Measurements from ENCODE around the gene SF3B4.
"Not testable (repeated sequence)": the region's sequence is repeated elsewhere in the genome, so short reads cannot be mapped to it uniquely, and the experiment has no call there.

Gene SF3B4

GRCh38 chr1:149949911-149950310 lies 22.3 kb upstream of the SF3B4 start:
- no peak overlapping the region for H3K9ac ChIP-seq (ENCODE audit: low read depth, low read length)
- no peak overlapping the region for H3K27ac ChIP-seq (ENCODE audit: low read length)
- H3K36me3 ChIP-seq (ENCODE audit: insufficient read depth, low read depth, low read length) = peaks cover 49% of the 10 kb centered on the region
- H3K4me1 ChIP-seq (ENCODE audit: insufficient read depth, low read length) = no peaks in the 10 kb centered on the region
- H3K4me3 ChIP-seq (ENCODE audit: low read length) = no peak overlapping the region
- H3K9me3 ChIP-seq (ENCODE audit: insufficient read depth, low read depth, low read length) = no peaks in the 10 kb centered on the region
- no peaks in the 10 kb centered on the region for H3K27me3 ChIP-seq (ENCODE audit: insufficient read depth, low read length)

- Histone ChIP-seq H3K9ac (ENCODE audit: low read depth, low read length) (no peak overlapping the region), H3K27ac (ENCODE audit: low read length) (no peak overlapping the region), H3K27me3 (ENCODE audit: insufficient read depth, low read length) (no peaks in the 10 kb centered on the region)
Measured at GRCh38 chr1:149945206-149945605, 17.6 kb upstream of the SF3B4 start.

GRCh38 chr1:149942885-149943284 lies 15.3 kb upstream of the SF3B4 start:
- Histone ChIP-seq H3K36me3 (ENCODE audit: insufficient read depth, low read depth, low read length) (peaks cover 35% of the 10 kb centered on the region), H3K27ac (ENCODE audit: low read length) (no peak overlapping the region), H3K9ac (ENCODE audit: low read depth, low read length) (no peak overlapping the region), H3K4me3 (ENCODE audit: low read length) (no peak overlapping the region), H3K27me3 (ENCODE audit: insufficient read depth, low read length) (no peaks in the 10 kb centered on the region), H3K4me1 (ENCODE audit: insufficient read depth, low read length) (peaks cover 11% of the 10 kb centered on the region), H3K9me3 (ENCODE audit: insufficient read depth, low read depth, low read length) (no peaks in the 10 kb centered on the region)

More at GRCh38 chr1:149945206-149945605, 17.6 kb upstream of the SF3B4 start:
- Histone ChIP-seq H3K4me3 (ENCODE audit: low read length) (no peak overlapping the region), H3K4me1 (ENCODE audit: insufficient read depth, low read length) (peaks cover 7% of the 10 kb centered on the region), H3K9me3 (ENCODE audit: insufficient read depth, low read depth, low read length) (no peaks in the 10 kb centered on the region), H3K36me3 (ENCODE audit: insufficient read depth, low read depth, low read length) (peaks cover 58% of the 10 kb centered on the region)

GRCh38 chr1:149942207-149942606 lies 14.6 kb upstream of the SF3B4 start:
- Histone ChIP-seq H3K27ac (ENCODE audit: low read length) (no peak overlapping the region), H3K9ac (ENCODE audit: low read depth, low read length) (no peak overlapping the region), H3K36me3 (ENCODE audit: insufficient read depth, low read depth, low read length) (peaks cover 28% of the 10 kb centered on the region), H3K4me3 (ENCODE audit: low read length) (no peak overlapping the region), H3K9me3 (ENCODE audit: insufficient read depth, low read depth, low read length) (no peaks in the 10 kb centered on the region), H3K4me1 (ENCODE audit: insufficient read depth, low read length) (peaks cover 13% of the 10 kb centered on the region), H3K27me3 (ENCODE audit: insufficient read depth, low read length) (no peaks in the 10 kb centered on the region)

GRCh38 chr1:149940427-149940826 lies 12.8 kb upstream of the SF3B4 start:
- Histone ChIP-seq H3K9me3 (ENCODE audit: insufficient read depth, low read depth, low read length) (no peaks in the 10 kb centered on the region), H3K9ac (ENCODE audit: low read depth, low read length) (0 out of 2 replicates have a peak overlapping the region, but pooled peaks have one; percentile 20), H3K27ac (ENCODE audit: low read length) (no peak overlapping the region), H3K27me3 (ENCODE audit: insufficient read depth, low read length) (no peaks in the 10 kb centered on the region), H3K4me1 (ENCODE audit: insufficient read depth, low read length) (peaks cover 26% of the 10 kb centered on the region), H3K4me3 (ENCODE audit: low read length) (no peak overlapping the region), H3K36me3 (ENCODE audit: insufficient read depth, low read depth, low read length) (peaks cover 21% of the 10 kb centered on the region)

- H3K36me3 ChIP-seq (ENCODE audit: insufficient read depth, low read depth, low read length); H3K27me3 ChIP-seq (ENCODE audit: insufficient read depth, low read length); H3K9me3 ChIP-seq (ENCODE audit: insufficient read depth, low read depth, low read length); H3K27ac ChIP-seq (ENCODE audit: low read length): not testable (repeated sequence)
- Histone ChIP-seq H3K4me1 (ENCODE audit: insufficient read depth, low read length) (peaks cover 26% of the 10 kb centered on the region), H3K4me3 (ENCODE audit: low read length) (peak overlapping the region; percentile 52; the same call in 1 of the 2 replicates), H3K9ac (ENCODE audit: low read depth, low read length) (peak overlapping the region; percentile 40; the same call in 1 of the 2 replicates)
Measured at GRCh38 chr1:149938668-149939003, 11.0 kb upstream of the SF3B4 start.

- Histone ChIP-seq H3K36me3 (ENCODE audit: insufficient read depth, low read depth, low read length) (no peaks in the 10 kb centered on the region), H3K27ac (ENCODE audit: low read length) (no peak overlapping the region), H3K4me1 (ENCODE audit: insufficient read depth, low read length) (peaks cover 26% of the 10 kb centered on the region), H3K9me3 (ENCODE audit: insufficient read depth, low read depth, low read length) (no peaks in the 10 kb centered on the region), H3K27me3 (ENCODE audit: insufficient read depth, low read length) (no peaks in the 10 kb centered on the region), H3K9ac (ENCODE audit: low read depth, low read length) (no peak overlapping the region; the same call in 1 of the 2 replicates), H3K4me3 (ENCODE audit: low read length) (peak overlapping the region; percentile 78; the same call in 1 of the 2 replicates)
Measured at GRCh38 chr1:149937759-149938158, 10.2 kb upstream of the SF3B4 start.

GRCh38 chr1:149936992-149937705 lies 9.5 kb upstream of the SF3B4 start:
- Histone ChIP-seq H3K4me1 (ENCODE audit: insufficient read depth, low read length) (peaks cover 26% of the 10 kb centered on the region), H3K4me3 (ENCODE audit: low read length) (peak overlapping the region; percentile 78), H3K36me3 (ENCODE audit: insufficient read depth, low read depth, low read length) (no peaks in the 10 kb centered on the region), H3K9me3 (ENCODE audit: insufficient read depth, low read depth, low read length) (no peaks in the 10 kb centered on the region), H3K27ac (ENCODE audit: low read length) (no peak overlapping the region), H3K27me3 (ENCODE audit: insufficient read depth, low read length) (no peaks in the 10 kb centered on the region), H3K9ac (ENCODE audit: low read depth, low read length) (peak overlapping the region; percentile 63; the same call in 1 of the 2 replicates)

- H3K27me3 ChIP-seq (ENCODE audit: insufficient read depth, low read length) = no peaks in the 10 kb centered on the region
- H3K9ac ChIP-seq (ENCODE audit: low read depth, low read length) = peak within 1 kb of the TSS; percentile 63; the same call in 1 of the 2 replicates
- H3K36me3 ChIP-seq (ENCODE audit: insufficient read depth, low read depth, low read length) = no peaks in the 10 kb centered on the region
- peaks cover 26% of the 10 kb centered on the region for H3K4me1 ChIP-seq (ENCODE audit: insufficient read depth, low read length)
- H3K27ac ChIP-seq (ENCODE audit: low read length) = no peak within 1 kb of the TSS
- H3K4me3 ChIP-seq (ENCODE audit: low read length) = peak within 1 kb of the TSS; percentile 78
- no peaks in the 10 kb centered on the region for H3K9me3 ChIP-seq (ENCODE audit: insufficient read depth, low read depth, low read length)
Measured at GRCh38 chr1:149936170-149936991, 8.8 kb upstream of the SF3B4 start, which contains the start of gene MTMR11. TSS of gene MTMR11 (minus strand) at chr1:149936879. CDS start at chr1:149936647, 232 bp downstream.

GRCh38 chr1:149934356-149934755 lies 6.8 kb upstream of the SF3B4 start:
- Histone ChIP-seq H3K4me1 (ENCODE audit: insufficient read depth, low read length) (peaks cover 15% of the 10 kb centered on the region; the same call in 1 of the 2 replicates), H3K27me3 (ENCODE audit: insufficient read depth, low read length) (no peaks in the 10 kb centered on the region), H3K4me3 (ENCODE audit: low read length) (no peak overlapping the region), H3K9me3 (ENCODE audit: insufficient read depth, low read depth, low read length) (no peaks in the 10 kb centered on the region), H3K36me3 (ENCODE audit: insufficient read depth, low read depth, low read length) (no peaks in the 10 kb centered on the region), H3K27ac (ENCODE audit: low read length) (no peak overlapping the region), H3K9ac (ENCODE audit: low read depth, low read length) (no peak overlapping the region)

GRCh38 chr1:149933208-149933607 lies 5.6 kb upstream of the SF3B4 start:
- H3K4me3 ChIP-seq (ENCODE audit: low read length) = no peak overlapping the region
- H3K27ac ChIP-seq (ENCODE audit: low read length) = no peak overlapping the region
- no peaks in the 10 kb centered on the region for H3K9me3 ChIP-seq (ENCODE audit: insufficient read depth, low read depth, low read length)
- H3K9ac ChIP-seq (ENCODE audit: low read depth, low read length) = no peak overlapping the region
- peaks cover 21% of the 10 kb centered on the region for H3K4me1 ChIP-seq (ENCODE audit: insufficient read depth, low read length)
- H3K27me3 ChIP-seq (ENCODE audit: insufficient read depth, low read length) = no peaks in the 10 kb centered on the region
- H3K36me3 ChIP-seq (ENCODE audit: insufficient read depth, low read depth, low read length) = no peaks in the 10 kb centered on the region

Data from iPS-20b (cell line).